Fibroblast of lung (primary cell): ENCODE results near the gene ADD3.

Source experiments
- EZH2 ChIP-seq: IDR thresholded peaks from 2 replicates; pipeline ENCODE4 v1.5.1; 2012; ENCODE audit warnings: low read length, control low read depth, mild to moderate bottlenecking; ENCODE audit errors: missing control alignments
- TF ChIP-seq, protein P1 (sequence below), 2 donors: IDR thresholded peaks in 1 of 2; conservative IDR thresholded peaks in 1 of 2; 1 replicate in 1 of 2; 2 replicates in 1 of 2; pipeline ENCODE4 v1.5.1; 2011 to 2012; ENCODE audit warnings: low read length in 2 of 2, control low read depth in 1 of 2, inconsistent platforms in 1 of 2, low read depth in 1 of 2, mild to moderate bottlenecking in 1 of 2

GRCh38 chr10:110061687-110062086, 53.9 kb downstream of the ADD3 start:
- TF ChIP-seq, protein P1, sequence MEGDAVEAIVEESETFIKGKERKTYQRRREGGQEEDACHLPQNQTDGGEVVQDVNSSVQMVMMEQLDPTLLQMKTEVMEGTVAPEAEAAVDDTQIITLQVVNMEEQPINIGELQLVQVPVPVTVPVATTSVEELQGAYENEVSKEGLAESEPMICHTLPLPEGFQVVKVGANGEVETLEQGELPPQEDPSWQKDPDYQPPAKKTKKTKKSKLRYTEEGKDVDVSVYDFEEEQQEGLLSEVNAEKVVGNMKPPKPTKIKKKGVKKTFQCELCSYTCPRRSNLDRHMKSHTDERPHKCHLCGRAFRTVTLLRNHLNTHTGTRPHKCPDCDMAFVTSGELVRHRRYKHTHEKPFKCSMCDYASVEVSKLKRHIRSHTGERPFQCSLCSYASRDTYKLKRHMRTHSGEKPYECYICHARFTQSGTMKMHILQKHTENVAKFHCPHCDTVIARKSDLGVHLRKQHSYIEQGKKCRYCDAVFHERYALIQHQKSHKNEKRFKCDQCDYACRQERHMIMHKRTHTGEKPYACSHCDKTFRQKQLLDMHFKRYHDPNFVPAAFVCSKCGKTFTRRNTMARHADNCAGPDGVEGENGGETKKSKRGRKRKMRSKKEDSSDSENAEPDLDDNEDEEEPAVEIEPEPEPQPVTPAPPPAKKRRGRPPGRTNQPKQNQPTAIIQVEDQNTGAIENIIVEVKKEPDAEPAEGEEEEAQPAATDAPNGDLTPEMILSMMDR (conservative IDR thresholded peaks at IDR 0.05 in 1 of 2, IDR thresholded peaks at IDR 0.05 in 1 of 2; ENCODE audit: low read depth in 1 of 2, low read length in 2 of 2), result no peak
- no peak for TF ChIP-seq EZH2
